Fibroblast of lung (primary cell): Measurements from ENCODE around the gene HS6ST2. TPM values are rescaled to one million over a fixed set of nuclear protein-coding genes. Genes with fewer than 3 reads are reported as not detected.

ENCODE experiments used
- DNase-seq, 2 donors: peaks; one replicate each; pipeline versions ENCODE4 v3.0.0 to v3.0.0-alpha.2; 2010; ENCODE audit warnings: low read depth in 2 of 2
- H2AFZ ChIP-seq: 2 replicates; pipeline ENCODE4 v1.5.1; 2012; ENCODE audit warnings: low read length, control low read depth, inconsistent platforms
- H3K27ac ChIP-seq: 2 replicates; pipeline ENCODE4 v1.5.1; 2011; ENCODE audit warnings: low read length, control low read depth; ENCODE audit not compliant: insufficient read depth
- H3K27me3 ChIP-seq: 2 replicates; pipeline ENCODE4 v1.5.1; 2011; ENCODE audit warnings: mild to moderate bottlenecking, low read length; ENCODE audit not compliant: control insufficient read depth, insufficient read depth
- H3K36me3 ChIP-seq: 2 replicates; pipeline ENCODE4 v1.5.1; 2011; ENCODE audit warnings: low read length; ENCODE audit not compliant: control insufficient read depth, insufficient read depth
- H3K4me1 ChIP-seq: 2 replicates; pipeline ENCODE4 v1.5.1; 2011; ENCODE audit warnings: low read length; ENCODE audit not compliant: control insufficient read depth, insufficient read depth; ENCODE audit errors: extremely low read depth
- H3K4me2 ChIP-seq: 2 replicates; pipeline ENCODE4 v1.5.1; 2011; ENCODE audit warnings: low read length, control low read depth; ENCODE audit not compliant: insufficient read depth; ENCODE audit errors: extremely low read depth
- H3K4me3 ChIP-seq, 4 experiments: fragments of 200-600 bp in 1 of 4; sonication (generic) in 1 of 4; replicated peaks in 1 of 4; 2 replicates each; pipeline ENCODE4 v1.5.1; 2011 to 2016; ENCODE audit warnings: low read length in 4 of 4, low read depth in 3 of 4, mild to moderate bottlenecking in 3 of 4, control low read depth in 2 of 4, inconsistent platforms in 1 of 4, mixed read lengths in 1 of 4; ENCODE audit not compliant: insufficient read depth in 1 of 4; ENCODE audit errors: control extremely low read depth in 1 of 4
- H3K79me2 ChIP-seq: 2 replicates; pipeline ENCODE4 v1.5.1; 2012; ENCODE audit warnings: mild to moderate bottlenecking, low read length, inconsistent platforms; ENCODE audit not compliant: control insufficient read depth, insufficient read depth
- H3K9ac ChIP-seq: 2 replicates; pipeline ENCODE4 v1.5.1; 2011; ENCODE audit warnings: mild to moderate bottlenecking, low read length, control low read depth; ENCODE audit not compliant: insufficient read depth
- H3K9me3 ChIP-seq: 2 replicates; pipeline ENCODE4 v1.5.1; 2012; ENCODE audit warnings: low read depth, low read length; ENCODE audit not compliant: control insufficient read depth, insufficient read depth
- H4K20me1 ChIP-seq: 2 replicates; pipeline ENCODE4 v1.5.1; 2011; ENCODE audit warnings: low read length; ENCODE audit not compliant: control insufficient read depth, insufficient read depth; ENCODE audit errors: extremely low read depth
- CTCF ChIP-seq, 2 donors: IDR thresholded peaks in 1 of 2; conservative IDR thresholded peaks in 1 of 2; 1 replicate in 1 of 2; 2 replicates in 1 of 2; pipeline ENCODE4 v1.5.1; 2011 to 2012; ENCODE audit warnings: low read length in 2 of 2, control low read depth in 1 of 2, inconsistent platforms in 1 of 2, low read depth in 1 of 2, mild to moderate bottlenecking in 1 of 2
- EZH2 ChIP-seq: IDR thresholded peaks from 2 replicates; pipeline ENCODE4 v1.5.1; 2012; ENCODE audit warnings: low read length, control low read depth, mild to moderate bottlenecking; ENCODE audit errors: missing control alignments
- polyA plus RNA-seq, 2 donors: library from polyadenylated mRNA; depleted of rRNA in 1 of 2; stranded (reverse) in 1 of 2; unstranded in 1 of 2; fragments of >200 nt; gene quantifications; 2 replicates each; pipeline ENCODE4 v1.2.1, GENCODE V29; 2011 to 2012; ENCODE audit warnings: missing spikeins in 1 of 2
- total RNA-seq: library from RNA; depleted of rRNA; stranded (reverse); fragments of >200 nt; gene quantifications from 2 replicates; pipeline ENCODE4 v1.2.1, GENCODE V29; 2014

Gene HS6ST2
- total and polyA plus RNA-seq, 2 donors (not counting 1 experiment from before 2014, with no cell fraction given), result 0.01 to 0.17 TPM

GRCh38 chrX:132743086-132743485 lies 215.3 kb downstream of the HS6ST2 start:
- DNase-seq, result no peak
- TF ChIP-seq EZH2 (no peak), CTCF (conservative IDR thresholded peaks at IDR 0.05 in 1 of 2, IDR thresholded peaks at IDR 0.05 in 1 of 2; ENCODE audit: low read depth in 1 of 2, low read length in 2 of 2) (no peak)
- no peak overlapping the region for H2AFZ ChIP-seq
- no peaks in the 10 kb centered on the region for H3K79me2 ChIP-seq
- no peaks in the 10 kb centered on the region for H4K20me1 ChIP-seq
- H3K4me2 ChIP-seq, result no peak overlapping the region
- H3K4me1 ChIP-seq, result no peaks in the 10 kb centered on the region
- H3K9ac ChIP-seq, result no peak overlapping the region
- no peaks in the 10 kb centered on the region for H3K27me3 ChIP-seq
- H3K9me3 ChIP-seq, result no peaks in the 10 kb centered on the region
- H3K27ac ChIP-seq, result no peak overlapping the region
- H3K36me3 ChIP-seq, result no peaks in the 10 kb centered on the region
- H3K4me3 ChIP-seq, result no peak overlapping the region

- TF ChIP-seq CTCF (conservative IDR thresholded peaks at IDR 0.05 in 1 of 2, IDR thresholded peaks at IDR 0.05 in 1 of 2; ENCODE audit: low read depth in 1 of 2, low read length in 2 of 2) (no peak), EZH2 (no peak)
- DNase-seq, result no peak
These were observed 216.2 kb downstream of the HS6ST2 start for GRCh38 chrX:132742246-132742645.

GRCh38 chrX:132741689-132742088 lies 216.7 kb downstream of the HS6ST2 start:
- Histone ChIP-seq H2AFZ (no peak overlapping the region), H3K27ac (no peak overlapping the region), H3K36me3 (no peaks in the 10 kb centered on the region), H3K27me3 (no peaks in the 10 kb centered on the region), H3K79me2 (no peaks in the 10 kb centered on the region), H3K9me3 (no peaks in the 10 kb centered on the region), H3K4me3 (no peak overlapping the region), H4K20me1 (no peaks in the 10 kb centered on the region), H3K4me2 (no peak overlapping the region), H3K4me1 (no peaks in the 10 kb centered on the region), H3K9ac (no peak overlapping the region)
- no peak for TF ChIP-seq CTCF (conservative IDR thresholded peaks at IDR 0.05 in 1 of 2, IDR thresholded peaks at IDR 0.05 in 1 of 2; ENCODE audit: low read depth in 1 of 2, low read length in 2 of 2)
- TF ChIP-seq EZH2, result no peak
- DNase-seq, result peak; percentile 14 to 15

More at GRCh38 chrX:132742246-132742645, 216.2 kb downstream of the HS6ST2 start:
- Histone ChIP-seq H3K9ac (no peak overlapping the region), H3K4me3 (no peak overlapping the region), H2AFZ (no peak overlapping the region), H3K9me3 (no peaks in the 10 kb centered on the region), H4K20me1 (no peaks in the 10 kb centered on the region), H3K4me1 (no peaks in the 10 kb centered on the region), H3K36me3 (no peaks in the 10 kb centered on the region), H3K27me3 (no peaks in the 10 kb centered on the region), H3K79me2 (no peaks in the 10 kb centered on the region), H3K4me2 (no peak overlapping the region), H3K27ac (no peak overlapping the region)
